GM12864 (cell line): ENCODE results near the gene PARK7.

ENCODE experiments used
- DNase-seq: peaks from one replicate; pipeline ENCODE4 v3.0.0-alpha.2; 2011; ENCODE audit warnings: low read depth
- H3K4me3 ChIP-seq: 2 replicates; pipeline ENCODE4 v1.5.1; 2011; ENCODE audit warnings: mild to moderate bottlenecking, low read depth, low read length, control low read depth
- CTCF ChIP-seq: IDR thresholded peaks from 2 replicates; pipeline ENCODE4 v1.5.1; 2011; ENCODE audit warnings: low read depth, mild to moderate bottlenecking, moderate library complexity, low read length, control low read depth, inconsistent platforms; ENCODE audit errors: missing control alignments

PARK7 gene

GRCh38 chr1:8025061-8025670 is 63.7 kb downstream of the PARK7 start:
- H3K4me3 ChIP-seq: peak overlapping the region; percentile 54
- no peak for DNase-seq
- no peak for TF ChIP-seq CTCF

GRCh38 chr1:8025671-8026144 is 64.2 kb downstream of the PARK7 start:
- TF ChIP-seq CTCF: no peak
- H3K4me3 ChIP-seq: peak overlapping the region; percentile 54
- DNase-seq: no peak

- H3K4me3 ChIP-seq: peak within 1 kb of the TSS; percentile 54
- DNase-seq: peak; percentile 52
- no peak for TF ChIP-seq CTCF
Observed at GRCh38 chr1:8026153-8026975, 64.9 kb downstream of the PARK7 start, which contains the start of gene ERRFI1. ERRFI1 (minus strand) TSS chr1:8026309; CDS start chr1:8015619, 10,690 bp downstream.

- no peak for DNase-seq
Observed at GRCh38 chr1:8026976-8027747, 65.7 kb downstream of the PARK7 start.

GRCh38 chr1:8027748-8028570 is 66.4 kb downstream of the PARK7 start:
- no peak overlapping the region for H3K4me3 ChIP-seq
- no peak for TF ChIP-seq CTCF
- DNase-seq: no peak

More at GRCh38 chr1:8026976-8027747, 65.7 kb downstream of the PARK7 start:
- TF ChIP-seq CTCF: no peak
- no peak overlapping the region; the same call in 1 of the 2 replicates for H3K4me3 ChIP-seq

- no peak overlapping the region for H3K4me3 ChIP-seq
- TF ChIP-seq CTCF: no peak
- no peak for DNase-seq
Observed at GRCh38 chr1:8028571-8028910, 67.0 kb downstream of the PARK7 start.
